SU-DHL-6 (cell line): ENCODE measurements around the gene FADS3.

Experiments
- H2AFZ ChIP-seq: fragments of 200-600 bp; sonication (generic); 2 replicates; pipeline ENCODE4 v1.6.1; 2014; ENCODE audit warnings: low read depth, mild to moderate bottlenecking, moderate library complexity, mixed read lengths, antibody characterized with exemption, low read length; ENCODE audit not compliant: severe bottlenecking
- H3F3A ChIP-seq: fragments of 200-600 bp; shearing (Covaris generic); 2 replicates; pipeline ENCODE4 v1.6.0; 2016; ENCODE audit warnings: antibody characterized with exemption, mild to moderate bottlenecking; ENCODE audit not compliant: insufficient read depth
- H3K27ac ChIP-seq: fragments of 200-600 bp; sonication (generic); 2 replicates; pipeline ENCODE4 v1.5.1; 2016; ENCODE audit warnings: low read depth, mild to moderate bottlenecking, low read length, moderate library complexity, mixed read lengths
- H3K27me3 ChIP-seq: fragments of 200-600 bp; sonication (generic), shearing (Covaris generic); 2 replicates; pipeline ENCODE4 v1.6.0; 2014; ENCODE audit warnings: mild to moderate bottlenecking, low read length
- H3K36me3 ChIP-seq: fragments of 200-600 bp; sonication (generic); 2 replicates; pipeline ENCODE4 v1.6.1; 2014; ENCODE audit warnings: mild to moderate bottlenecking, low read length, mixed read lengths
- H3K4me2 ChIP-seq: fragments of 300-600, 200-600 bp; shearing (Covaris generic), sonication (generic); 2 replicates; pipeline ENCODE4 v1.6.0; 2014; ENCODE audit warnings: low read length, low read depth, mild to moderate bottlenecking; ENCODE audit not compliant: poor library complexity, severe bottlenecking
- H3K4me3 ChIP-seq: fragments of 200-600 bp; sonication (generic); 2 replicates; pipeline ENCODE4 v1.5.1; 2014; ENCODE audit warnings: antibody characterized with exemption, low read length, mild to moderate bottlenecking, mixed read lengths; ENCODE audit not compliant: insufficient read depth, poor library complexity, severe bottlenecking
- H3K79me2 ChIP-seq: fragments of 200-600 bp; sonication (generic); 2 replicates; pipeline ENCODE4 v1.6.1; 2014; ENCODE audit warnings: mild to moderate bottlenecking, low read length, moderate library complexity; ENCODE audit not compliant: insufficient read depth
- H3K9ac ChIP-seq: fragments of 200-600 bp; sonication (generic); 2 replicates; pipeline ENCODE4 v1.7.0; 2014; ENCODE audit warnings: mild to moderate bottlenecking, low read length
- H3K9me2 ChIP-seq: fragments of 200-600 bp; sonication (generic); replicated peaks from 2 replicates; pipeline ENCODE4 v1.6.1; 2014; ENCODE audit warnings: low read length; ENCODE audit not compliant: insufficient read depth
- H3K9me3 ChIP-seq: fragments of 200-600 bp; sonication (generic); 2 replicates; pipeline ENCODE4 v1.6.1; 2014; ENCODE audit warnings: low read length, mixed read lengths; ENCODE audit not compliant: insufficient read depth
- H4K20me1 ChIP-seq: fragments of 200-600 bp; sonication (generic); 2 replicates; pipeline ENCODE4 v1.6.1; 2014; ENCODE audit warnings: low read depth, mild to moderate bottlenecking, antibody characterized with exemption, low read length, moderate library complexity, mixed read lengths
- EZH2phosphoT487 ChIP-seq: fragments of 200-600 bp; sonication (generic), shearing (Covaris generic); conservative IDR thresholded peaks from 2 replicates; pipeline ENCODE4 v1.6.1; 2018; ENCODE audit warnings: mild to moderate bottlenecking, antibody characterized with exemption, low read length, moderate library complexity, mixed read lengths
- TF ChIP-seq, protein P1 (sequence below): fragments of 200-600 bp; sonication (generic); IDR thresholded peaks from one replicate; pipeline ENCODE4 v1.5.1; 2017; ENCODE audit warnings: antibody characterized with exemption, mild to moderate bottlenecking, low read length, moderate library complexity; ENCODE audit not compliant: insufficient read depth, poor library complexity, severe bottlenecking

FADS3 gene

DNA sequence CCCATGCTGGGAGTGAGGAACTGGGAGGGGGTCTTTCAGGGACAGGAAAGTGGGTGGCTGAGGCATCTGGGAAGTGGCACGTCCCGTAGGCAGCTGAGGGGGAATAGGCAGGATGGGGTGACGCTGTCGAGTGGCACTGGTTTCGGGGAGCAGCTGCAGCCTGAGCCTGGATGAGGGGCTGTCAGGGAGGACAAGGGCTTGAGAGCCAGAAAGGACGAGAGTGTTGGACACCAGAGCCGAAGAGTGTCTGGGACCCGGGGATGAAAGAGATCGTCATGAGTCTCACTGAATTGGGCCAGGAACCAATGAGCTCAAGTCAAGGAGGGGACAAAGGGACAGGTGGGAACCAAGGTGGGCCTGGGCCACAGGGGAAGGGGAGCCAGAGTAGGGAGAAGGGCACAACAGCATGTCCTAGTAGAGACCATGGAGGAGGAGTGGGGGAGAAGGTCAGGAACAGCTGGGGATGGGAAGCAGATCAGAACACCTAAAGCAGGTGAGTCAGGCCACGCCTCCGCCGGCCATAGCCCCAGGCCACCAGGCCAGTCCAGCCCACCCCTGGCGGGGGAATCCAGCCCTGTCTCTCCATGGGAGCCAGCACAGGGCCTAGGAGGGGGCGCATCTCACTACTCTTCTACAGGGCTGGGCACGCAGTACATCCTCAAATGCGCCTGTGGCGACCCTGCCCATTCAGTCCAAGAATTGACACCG lies 21.8 kb upstream of the FADS3 start:
- no peak overlapping the region for H3K4me3 ChIP-seq
- TF ChIP-seq EZH2phosphoT487 = no peak
- TF ChIP-seq, protein P1, sequence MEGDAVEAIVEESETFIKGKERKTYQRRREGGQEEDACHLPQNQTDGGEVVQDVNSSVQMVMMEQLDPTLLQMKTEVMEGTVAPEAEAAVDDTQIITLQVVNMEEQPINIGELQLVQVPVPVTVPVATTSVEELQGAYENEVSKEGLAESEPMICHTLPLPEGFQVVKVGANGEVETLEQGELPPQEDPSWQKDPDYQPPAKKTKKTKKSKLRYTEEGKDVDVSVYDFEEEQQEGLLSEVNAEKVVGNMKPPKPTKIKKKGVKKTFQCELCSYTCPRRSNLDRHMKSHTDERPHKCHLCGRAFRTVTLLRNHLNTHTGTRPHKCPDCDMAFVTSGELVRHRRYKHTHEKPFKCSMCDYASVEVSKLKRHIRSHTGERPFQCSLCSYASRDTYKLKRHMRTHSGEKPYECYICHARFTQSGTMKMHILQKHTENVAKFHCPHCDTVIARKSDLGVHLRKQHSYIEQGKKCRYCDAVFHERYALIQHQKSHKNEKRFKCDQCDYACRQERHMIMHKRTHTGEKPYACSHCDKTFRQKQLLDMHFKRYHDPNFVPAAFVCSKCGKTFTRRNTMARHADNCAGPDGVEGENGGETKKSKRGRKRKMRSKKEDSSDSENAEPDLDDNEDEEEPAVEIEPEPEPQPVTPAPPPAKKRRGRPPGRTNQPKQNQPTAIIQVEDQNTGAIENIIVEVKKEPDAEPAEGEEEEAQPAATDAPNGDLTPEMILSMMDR = no peak

DNA sequence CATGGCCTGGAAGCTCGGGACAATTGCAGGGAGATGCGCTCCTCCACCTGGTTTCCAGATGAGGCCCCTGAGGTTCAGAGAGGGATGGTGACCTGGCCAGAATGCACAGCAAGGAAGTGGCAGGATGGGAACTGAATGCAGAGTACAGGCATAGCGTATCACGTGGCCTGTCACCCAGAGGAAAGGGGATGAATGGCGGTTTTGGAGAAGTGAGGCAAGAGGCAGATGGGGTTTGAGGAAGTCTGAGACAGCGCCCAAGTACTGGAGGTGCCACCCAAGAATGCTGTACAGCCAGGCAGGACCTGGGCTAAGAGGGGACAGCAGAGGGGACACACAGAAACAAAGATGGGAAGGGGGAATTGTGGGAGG lies 21.2 kb upstream of the FADS3 start:
- H3K9me3 ChIP-seq = no peaks in the 10 kb centered on the region
- H4K20me1 ChIP-seq = no peaks in the 10 kb centered on the region
- H3K9me2 ChIP-seq = no peaks in the 10 kb centered on the region
- no peaks in the 10 kb centered on the region for H3F3A ChIP-seq
- H3K36me3 ChIP-seq = no peaks in the 10 kb centered on the region
- no peaks in the 10 kb centered on the region for H3K79me2 ChIP-seq
- TF ChIP-seq EZH2phosphoT487 = no peak
- TF ChIP-seq, protein P1 = no peak
- H3K4me3 ChIP-seq = no peak overlapping the region
- no peaks in the 10 kb centered on the region for H3K27me3 ChIP-seq
- H3K27ac ChIP-seq = no peak overlapping the region
- no peak overlapping the region for H3K9ac ChIP-seq
- H3K4me2 ChIP-seq = no peak overlapping the region
- H2AFZ ChIP-seq = no peak overlapping the region

More for the DNA sequence above, 21.8 kb upstream of the FADS3 start:
- H3K79me2 ChIP-seq = no peaks in the 10 kb centered on the region
- H2AFZ ChIP-seq = no peak overlapping the region
- H3K27ac ChIP-seq = no peak overlapping the region
- no peaks in the 10 kb centered on the region for H3F3A ChIP-seq
- H3K9ac ChIP-seq = no peak overlapping the region
- no peaks in the 10 kb centered on the region for H3K36me3 ChIP-seq
- no peaks in the 10 kb centered on the region for H3K9me3 ChIP-seq
- no peaks in the 10 kb centered on the region for H3K9me2 ChIP-seq
- H4K20me1 ChIP-seq = no peaks in the 10 kb centered on the region
- no peak overlapping the region for H3K4me2 ChIP-seq
- no peaks in the 10 kb centered on the region for H3K27me3 ChIP-seq

DNA sequence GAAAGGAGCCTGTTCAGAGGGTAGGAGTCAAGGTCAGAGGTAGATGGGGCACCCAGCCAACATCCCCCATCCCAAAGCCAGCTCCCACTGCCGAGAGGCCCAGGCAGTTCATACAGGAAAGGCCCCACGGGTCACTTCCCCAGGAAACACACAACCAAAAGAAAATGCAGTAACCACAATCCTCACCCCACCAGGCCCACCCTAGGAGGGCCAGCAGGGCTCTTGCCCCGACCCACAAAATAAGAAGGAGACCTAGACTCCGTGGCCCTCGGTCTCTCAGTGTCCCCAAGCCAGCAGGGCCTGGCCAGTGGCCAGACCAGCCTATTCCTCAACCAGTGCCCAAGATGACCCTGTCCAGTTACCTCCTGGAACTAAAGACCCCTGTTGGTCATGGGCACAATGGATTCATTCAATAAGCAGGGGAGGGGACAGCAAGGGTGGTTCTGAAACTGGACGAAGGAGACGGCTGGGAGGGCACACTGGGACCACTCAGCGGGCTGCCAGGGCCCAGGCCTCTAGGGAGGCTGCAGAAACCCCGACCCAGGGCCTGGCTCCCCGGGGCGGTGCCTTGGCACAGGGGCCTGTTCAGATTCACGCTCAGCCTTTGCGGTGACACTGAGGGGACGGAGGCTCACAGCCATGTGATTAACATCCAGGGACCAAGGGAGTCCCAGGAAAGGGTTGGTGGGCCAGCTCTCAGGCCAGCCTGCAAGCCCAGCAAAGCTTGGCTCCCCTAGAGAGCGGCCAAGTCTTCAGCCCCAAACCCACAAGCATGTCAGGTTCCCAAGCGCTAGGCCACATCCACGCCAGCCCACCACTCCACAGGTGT lies 20.6 kb upstream of the FADS3 start:
- Histone ChIP-seq H3K27me3 (no peaks in the 10 kb centered on the region), H3K36me3 (no peaks in the 10 kb centered on the region), H3K27ac (no peak overlapping the region), H3F3A (no peaks in the 10 kb centered on the region), H4K20me1 (no peaks in the 10 kb centered on the region), H3K9ac (no peak overlapping the region), H3K9me3 (no peaks in the 10 kb centered on the region), H3K79me2 (no peaks in the 10 kb centered on the region), H3K4me3 (no peak overlapping the region), H3K9me2 (no peaks in the 10 kb centered on the region), H2AFZ (no peak overlapping the region), H3K4me2 (no peak overlapping the region)
- TF ChIP-seq, protein P1 = no peak
- TF ChIP-seq EZH2phosphoT487 = no peak
